OCI-LY3 (cell line): ENCODE measurements around the gene CAPN15.

Experiments
- EZH2phosphoT487 ChIP-seq: fragments of 200-600 bp; shearing (Covaris generic); IDR thresholded peaks from 2 replicates; pipeline ENCODE4 v1.6.1; 2018; ENCODE audit warnings: antibody characterized with exemption, mixed run types, low read depth
- TF ChIP-seq, protein P1 (sequence below): fragments of 200-600, 300-600 bp; sonication (generic); IDR thresholded peaks from 2 replicates; pipeline ENCODE4 v1.5.1; 2014; ENCODE audit warnings: antibody characterized with exemption, low read length, low read depth

DNA sequence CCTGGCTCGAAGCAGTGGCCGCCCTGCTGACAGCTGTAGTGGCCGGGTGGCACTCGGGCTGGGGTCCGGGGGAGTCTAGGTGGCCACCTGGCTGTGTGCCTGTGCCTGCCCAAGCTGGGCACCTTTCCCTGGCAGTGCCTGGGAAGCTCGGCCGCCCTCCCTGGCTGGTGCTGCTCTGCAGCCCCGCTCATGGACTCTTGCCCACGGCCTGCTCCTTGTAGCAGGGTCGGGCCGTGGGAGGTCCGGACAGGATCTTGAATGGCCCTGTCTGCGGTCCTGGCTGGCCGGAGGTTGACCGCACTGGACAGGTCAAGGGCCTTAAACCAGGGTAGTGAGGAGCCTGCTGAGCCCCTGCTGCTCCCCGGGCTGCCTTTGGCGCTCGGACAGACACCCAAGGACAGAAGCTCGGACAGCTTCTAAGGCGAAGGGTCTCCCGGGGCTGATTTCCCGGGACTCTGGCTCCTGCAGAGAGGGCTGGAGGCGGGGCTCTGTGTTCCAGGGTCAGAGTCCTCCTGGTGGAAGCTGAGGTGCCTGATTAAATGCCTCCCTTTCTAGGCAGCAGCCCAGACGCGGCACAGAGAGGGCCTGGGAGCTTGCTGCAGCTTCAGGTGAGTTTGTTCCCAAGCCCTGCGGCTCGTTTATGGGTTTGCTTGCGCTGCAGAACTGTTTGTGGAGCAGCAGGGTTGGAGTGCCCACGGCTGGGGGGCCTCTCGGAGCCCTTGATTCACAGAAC is 6.0 kb downstream of the CAPN15 start:
- TF ChIP-seq, protein P1, sequence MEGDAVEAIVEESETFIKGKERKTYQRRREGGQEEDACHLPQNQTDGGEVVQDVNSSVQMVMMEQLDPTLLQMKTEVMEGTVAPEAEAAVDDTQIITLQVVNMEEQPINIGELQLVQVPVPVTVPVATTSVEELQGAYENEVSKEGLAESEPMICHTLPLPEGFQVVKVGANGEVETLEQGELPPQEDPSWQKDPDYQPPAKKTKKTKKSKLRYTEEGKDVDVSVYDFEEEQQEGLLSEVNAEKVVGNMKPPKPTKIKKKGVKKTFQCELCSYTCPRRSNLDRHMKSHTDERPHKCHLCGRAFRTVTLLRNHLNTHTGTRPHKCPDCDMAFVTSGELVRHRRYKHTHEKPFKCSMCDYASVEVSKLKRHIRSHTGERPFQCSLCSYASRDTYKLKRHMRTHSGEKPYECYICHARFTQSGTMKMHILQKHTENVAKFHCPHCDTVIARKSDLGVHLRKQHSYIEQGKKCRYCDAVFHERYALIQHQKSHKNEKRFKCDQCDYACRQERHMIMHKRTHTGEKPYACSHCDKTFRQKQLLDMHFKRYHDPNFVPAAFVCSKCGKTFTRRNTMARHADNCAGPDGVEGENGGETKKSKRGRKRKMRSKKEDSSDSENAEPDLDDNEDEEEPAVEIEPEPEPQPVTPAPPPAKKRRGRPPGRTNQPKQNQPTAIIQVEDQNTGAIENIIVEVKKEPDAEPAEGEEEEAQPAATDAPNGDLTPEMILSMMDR, result no peak
- TF ChIP-seq EZH2phosphoT487, result no peak
